GM23338 (cell line): ENCODE data around the gene SOST. TPM values are rescaled to one million over a fixed set of nuclear protein-coding genes. Genes with fewer than 3 reads are reported as not detected.

Experiments
- EZH2 ChIP-seq: fragments of 200-600 bp; sonication (generic); IDR thresholded peaks from one replicate; pipeline ENCODE4 v1.8.0; 2017; ENCODE audit warnings: antibody characterized with exemption, mild to moderate bottlenecking, low read depth; ENCODE audit not compliant: unreplicated experiment
- EZH2phosphoT487 ChIP-seq: fragments of 200-600 bp; sonication (generic); IDR thresholded peaks from one replicate; pipeline ENCODE4 v1.8.1; 2018; ENCODE audit warnings: antibody characterized with exemption; ENCODE audit not compliant: unreplicated experiment
- NANOG ChIP-seq: IDR thresholded peaks from 2 replicates; pipeline ENCODE4 v1.6.1; 2016; ENCODE audit warnings: antibody characterized with exemption, borderline replicate concordance
- ZNF331 ChIP-seq: fragments of 250-450 bp; sonication (Bioruptor Pico); IDR thresholded peaks from 2 replicates; pipeline ENCODE4 v1.5.0; 2020; ENCODE audit warnings: low read depth, mild to moderate bottlenecking, moderate library complexity
- polyA plus RNA-seq: library from polyadenylated mRNA; unstranded; fragments of >200 nt; fragmentation: Nextera tagmentation; extraction: Ambion mirVana; gene quantifications from 2 replicates; pipeline ENCODE4 v1.2.1, GENCODE V29; 2016
- total RNA-seq: library from RNA; depleted of rRNA; stranded (reverse); fragments of >200 nt; shearing (Covaris generic); gene quantifications from 2 replicates; pipeline ENCODE4 v1.2.3, GENCODE V29; 2014; rRNA removed
- TF ChIP-seq, protein P1 (sequence below): fragments of 250-450 bp; sonication (Bioruptor Pico); IDR thresholded peaks from 2 replicates; pipeline ENCODE4 v1.5.0; 2020; ENCODE audit warnings: mild to moderate bottlenecking, moderate library complexity

SOST gene
- total and polyA plus RNA-seq, 2 experiments from 2014 or later: not detected

DNA sequence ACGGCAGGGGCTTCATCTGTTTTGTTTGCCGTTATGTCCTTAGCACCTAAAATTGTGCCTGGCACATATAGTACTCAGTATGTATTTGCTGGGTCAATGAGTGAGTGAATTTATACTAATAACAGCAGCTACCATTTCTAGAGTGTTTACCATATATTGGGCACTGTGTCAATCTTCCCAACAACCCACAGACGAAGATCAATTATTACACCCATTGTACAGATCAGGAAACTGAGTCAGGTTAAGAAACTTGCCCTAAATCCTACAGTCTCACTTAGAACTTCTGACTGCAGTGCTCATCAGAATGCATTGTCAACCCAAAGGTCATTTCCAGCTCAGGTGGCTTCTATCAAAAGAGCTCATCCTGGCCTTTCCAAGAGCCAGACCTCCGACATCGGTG, 52.4 kb downstream of the SOST start (continued):
- no peak for TF ChIP-seq EZH2phosphoT487
- TF ChIP-seq, protein P1, sequence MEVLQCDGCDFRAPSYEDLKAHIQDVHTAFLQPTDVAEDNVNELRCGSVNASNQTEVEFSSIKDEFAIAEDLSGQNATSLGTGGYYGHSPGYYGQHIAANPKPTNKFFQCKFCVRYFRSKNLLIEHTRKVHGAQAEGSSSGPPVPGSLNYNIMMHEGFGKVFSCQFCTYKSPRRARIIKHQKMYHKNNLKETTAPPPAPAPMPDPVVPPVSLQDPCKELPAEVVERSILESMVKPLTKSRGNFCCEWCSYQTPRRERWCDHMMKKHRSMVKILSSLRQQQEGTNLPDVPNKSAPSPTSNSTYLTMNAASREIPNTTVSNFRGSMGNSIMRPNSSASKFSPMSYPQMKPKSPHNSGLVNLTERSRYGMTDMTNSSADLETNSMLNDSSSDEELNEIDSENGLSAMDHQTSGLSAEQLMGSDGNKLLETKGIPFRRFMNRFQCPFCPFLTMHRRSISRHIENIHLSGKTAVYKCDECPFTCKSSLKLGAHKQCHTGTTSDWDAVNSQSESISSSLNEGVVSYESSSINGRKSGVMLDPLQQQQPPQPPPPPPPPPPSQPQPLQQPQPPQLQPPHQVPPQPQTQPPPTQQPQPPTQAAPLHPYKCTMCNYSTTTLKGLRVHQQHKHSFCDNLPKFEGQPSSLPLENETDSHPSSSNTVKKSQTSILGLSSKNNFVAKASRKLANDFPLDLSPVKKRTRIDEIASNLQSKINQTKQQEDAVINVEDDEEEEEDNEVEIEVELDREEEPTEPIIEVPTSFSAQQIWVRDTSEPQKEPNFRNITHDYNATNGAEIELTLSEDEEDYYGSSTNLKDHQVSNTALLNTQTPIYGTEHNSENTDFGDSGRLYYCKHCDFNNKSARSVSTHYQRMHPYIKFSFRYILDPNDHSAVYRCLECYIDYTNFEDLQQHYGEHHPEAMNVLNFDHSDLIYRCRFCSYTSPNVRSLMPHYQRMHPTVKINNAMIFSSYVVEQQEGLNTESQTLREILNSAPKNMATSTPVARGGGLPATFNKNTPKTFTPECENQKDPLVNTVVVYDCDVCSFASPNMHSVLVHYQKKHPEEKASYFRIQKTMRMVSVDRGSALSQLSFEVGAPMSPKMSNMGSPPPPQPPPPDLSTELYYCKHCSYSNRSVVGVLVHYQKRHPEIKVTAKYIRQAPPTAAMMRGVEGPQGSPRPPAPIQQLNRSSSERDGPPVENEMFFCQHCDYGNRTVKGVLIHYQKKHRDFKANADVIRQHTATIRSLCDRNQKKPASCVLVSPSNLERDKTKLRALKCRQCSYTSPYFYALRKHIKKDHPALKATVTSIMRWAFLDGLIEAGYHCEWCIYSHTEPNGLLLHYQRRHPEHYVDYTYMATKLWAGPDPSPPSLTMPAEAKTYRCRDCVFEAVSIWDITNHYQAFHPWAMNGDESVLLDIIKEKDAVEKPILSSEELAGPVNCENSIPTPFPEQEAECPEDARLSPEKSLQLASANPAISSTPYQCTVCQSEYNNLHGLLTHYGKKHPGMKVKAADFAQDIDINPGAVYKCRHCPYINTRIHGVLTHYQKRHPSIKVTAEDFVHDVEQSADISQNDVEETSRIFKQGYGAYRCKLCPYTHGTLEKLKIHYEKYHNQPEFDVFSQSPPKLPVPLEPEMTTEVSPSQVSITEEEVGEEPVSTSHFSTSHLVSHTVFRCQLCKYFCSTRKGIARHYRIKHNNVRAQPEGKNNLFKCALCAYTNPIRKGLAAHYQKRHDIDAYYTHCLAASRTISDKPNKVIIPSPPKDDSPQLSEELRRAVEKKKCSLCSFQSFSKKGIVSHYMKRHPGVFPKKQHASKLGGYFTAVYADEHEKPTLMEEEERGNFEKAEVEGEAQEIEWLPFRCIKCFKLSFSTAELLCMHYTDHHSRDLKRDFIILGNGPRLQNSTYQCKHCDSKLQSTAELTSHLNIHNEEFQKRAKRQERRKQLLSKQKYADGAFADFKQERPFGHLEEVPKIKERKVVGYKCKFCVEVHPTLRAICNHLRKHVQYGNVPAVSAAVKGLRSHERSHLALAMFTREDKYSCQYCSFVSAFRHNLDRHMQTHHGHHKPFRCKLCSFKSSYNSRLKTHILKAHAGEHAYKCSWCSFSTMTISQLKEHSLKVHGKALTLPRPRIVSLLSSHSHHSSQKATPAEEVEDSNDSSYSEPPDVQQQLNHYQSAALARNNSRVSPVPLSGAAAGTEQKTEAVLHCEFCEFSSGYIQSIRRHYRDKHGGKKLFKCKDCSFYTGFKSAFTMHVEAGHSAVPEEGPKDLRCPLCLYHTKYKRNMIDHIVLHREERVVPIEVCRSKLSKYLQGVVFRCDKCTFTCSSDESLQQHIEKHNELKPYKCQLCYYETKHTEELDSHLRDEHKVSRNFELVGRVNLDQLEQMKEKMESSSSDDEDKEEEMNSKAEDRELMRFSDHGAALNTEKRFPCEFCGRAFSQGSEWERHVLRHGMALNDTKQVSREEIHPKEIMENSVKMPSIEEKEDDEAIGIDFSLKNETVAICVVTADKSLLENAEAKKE: no peak
- no peak for TF ChIP-seq NANOG
- TF ChIP-seq EZH2: no peak
- TF ChIP-seq ZNF331 (CRISPR knock-in tag): no peak

Other genes with a start within 250 kb of the SOST start
- 126 and 149 TPM in 2 replicates for gene ETV4, start 212.5 kb downstream of the SOST start, total RNA-seq
- 93.1 and 97.2 TPM in 2 replicates for gene ETV4, start 212.5 kb downstream of the SOST start, polyA plus RNA-seq
- not detected in 2 replicates for gene MEOX1, start 96.9 kb downstream of the SOST start, total RNA-seq
- gene MEOX1, start 96.9 kb downstream of the SOST start, polyA plus RNA-seq: not detected in 2 replicates
- 17.5 and 22.1 TPM in 2 replicates for gene DUSP3, start 20.2 kb upstream of the SOST start, total RNA-seq
- 14.7 and 15.4 TPM in 2 replicates for gene DUSP3, start 20.2 kb upstream of the SOST start, polyA plus RNA-seq
- 0.07 and 0.12 TPM in 2 replicates for gene CFAP97D1, start 21.6 kb upstream of the SOST start, total RNA-seq
- gene CFAP97D1, start 21.6 kb upstream of the SOST start, polyA plus RNA-seq: 0.10 TPM in 1 of 2 replicates, not detected in the other
- 4.2 and 6.6 TPM in 2 replicates for gene MPP3, start 74.4 kb upstream of the SOST start, total RNA-seq
- gene MPP3, start 74.4 kb upstream of the SOST start, polyA plus RNA-seq: 5.6 and 7.4 TPM in 2 replicates
- not detected in 2 replicates for gene CD300LG, start 88.4 kb upstream of the SOST start, total RNA-seq
- gene CD300LG, start 88.4 kb upstream of the SOST start, polyA plus RNA-seq: not detected in 2 replicates
- 20.7 and 21.0 TPM in 2 replicates for gene MPP2, start 148.7 kb upstream of the SOST start, total RNA-seq
- 7.2 and 7.8 TPM in 2 replicates for gene MPP2, start 148.7 kb upstream of the SOST start, polyA plus RNA-seq
- gene PPY, start 183.7 kb upstream of the SOST start, total RNA-seq: not detected in 2 replicates
- gene PPY, start 183.7 kb upstream of the SOST start, polyA plus RNA-seq: 0.94 TPM in 1 of 2 replicates, not detected in the other
- 0.56 TPM in 1 of 2 replicates, not detected in the other for gene PYY, start 195.1 kb upstream of the SOST start, total RNA-seq
- gene PYY, start 195.1 kb upstream of the SOST start, polyA plus RNA-seq: 6.6 and 8.5 TPM in 2 replicates
- gene NAGS, start 245.8 kb upstream of the SOST start, total RNA-seq: 7.2 and 7.7 TPM in 2 replicates
- gene NAGS, start 245.8 kb upstream of the SOST start, polyA plus RNA-seq: 4.1 and 4.2 TPM in 2 replicates